ENCODE results near the gene NFYC.

GRCh38 chr1:40802078-40802741, 110.7 kb downstream of the NFYC start:
- no peak for TF ChIP-seq POLR2A (IDR thresholded peaks at IDR 0.05)
- TF ChIP-seq CTCF (IDR thresholded peaks at IDR 0.05 in 4 of 5, conservative IDR thresholded peaks at IDR 0.05 in 1 of 5) = no peak
